DND-41 (cell line): ENCODE data around the gene LILRB5.

ENCODE experiments used
- ATAC-seq: fragments of 200-7000 bp; cut with Tn5 transposase; 3 replicates; pipeline ENCODE4 v1.9.1; 2021; ENCODE audit warnings: low read depth; ENCODE audit not compliant: insufficient read depth
- DNase-seq: peaks from one replicate; pipeline ENCODE4 v3.0.0-alpha.2; 2020
- H2AFZ ChIP-seq: 2 replicates; pipeline ENCODE4 v1.6.0; 2012; ENCODE audit warnings: low read depth, low read length
- H3K27ac ChIP-seq: 2 replicates; pipeline ENCODE4 v1.5.1; 2012; ENCODE audit warnings: low read length, inconsistent platforms
- H3K27me3 ChIP-seq: fragments of 200-600 bp; sonication (generic); 2 replicates; pipeline ENCODE4 v1.6.0; 2012; ENCODE audit warnings: low read length, mild to moderate bottlenecking, inconsistent platforms; ENCODE audit not compliant: insufficient read depth, poor library complexity
- H3K36me3 ChIP-seq: 2 replicates; pipeline ENCODE4 v1.5.1; 2012; ENCODE audit warnings: low read length, inconsistent platforms; ENCODE audit not compliant: insufficient read depth
- H3K4me1 ChIP-seq: 2 replicates; pipeline ENCODE4 v1.5.1; 2012; ENCODE audit warnings: mild to moderate bottlenecking, low read length; ENCODE audit not compliant: insufficient read depth
- H3K4me2 ChIP-seq: 2 replicates; pipeline ENCODE4 v1.6.0; 2012; ENCODE audit warnings: mild to moderate bottlenecking, moderate library complexity, low read length, inconsistent platforms; ENCODE audit not compliant: insufficient read depth
- H3K4me3 ChIP-seq, 2 experiments: fragments of 200-600 bp in 1 of 2; shearing (Covaris generic) in 1 of 2; 2 replicates each; pipeline ENCODE4 v1.5.1; 2012 to 2016; ENCODE audit warnings: inconsistent platforms in 2 of 2, low read length in 2 of 2, mild to moderate bottlenecking in 2 of 2, low read depth in 1 of 2, moderate library complexity in 1 of 2
- H3K79me2 ChIP-seq: 2 replicates; pipeline ENCODE4 v1.6.0; 2012; ENCODE audit warnings: low read length, inconsistent platforms; ENCODE audit not compliant: insufficient read depth
- H3K9ac ChIP-seq: 2 replicates; pipeline ENCODE4 v1.6.0; 2012; ENCODE audit warnings: low read depth, mild to moderate bottlenecking, inconsistent platforms, low read length, moderate library complexity
- H3K9me3 ChIP-seq: 2 replicates; pipeline ENCODE4 v1.5.1; 2012; ENCODE audit warnings: low read length, moderate library complexity, mild to moderate bottlenecking, inconsistent platforms; ENCODE audit not compliant: insufficient read depth, severe bottlenecking
- H4K20me1 ChIP-seq: 2 replicates; pipeline ENCODE4 v1.6.0; 2012; ENCODE audit warnings: low read length; ENCODE audit not compliant: insufficient read depth
- CTCF ChIP-seq: IDR thresholded peaks from 2 replicates; pipeline ENCODE4 v1.5.1; 2012; ENCODE audit warnings: borderline replicate concordance, low read length, moderate library complexity, mild to moderate bottlenecking; ENCODE audit not compliant: poor library complexity, severe bottlenecking; ENCODE audit errors: extremely low read depth
- EZH2 ChIP-seq: IDR thresholded peaks from 3 replicates; pipeline ENCODE4 v1.6.1; 2012; ENCODE audit warnings: borderline replicate concordance, low read depth, mild to moderate bottlenecking, moderate library complexity, low read length, inconsistent platforms; ENCODE audit not compliant: severe bottlenecking

LILRB5 gene

GRCh38 chr19:54268936-54269335 lies 11.9 kb upstream of the LILRB5 start:
- Histone ChIP-seq H3K4me2 (no peak overlapping the region), H3K9me3 (no peaks in the 10 kb centered on the region), H3K27me3 (peaks cover 10% of the 10 kb centered on the region), H3K27ac (no peak overlapping the region), H3K9ac (no peak overlapping the region), H3K79me2 (no peaks in the 10 kb centered on the region), H3K4me1 (no peaks in the 10 kb centered on the region), H2AFZ (no peak overlapping the region), H4K20me1 (no peaks in the 10 kb centered on the region), H3K36me3 (no peaks in the 10 kb centered on the region), H3K4me3 (no peak overlapping the region)
- DNase-seq (no peak), ATAC-seq (no peak)
- TF ChIP-seq EZH2, result no peak
- TF ChIP-seq CTCF, result no peak

DNA sequence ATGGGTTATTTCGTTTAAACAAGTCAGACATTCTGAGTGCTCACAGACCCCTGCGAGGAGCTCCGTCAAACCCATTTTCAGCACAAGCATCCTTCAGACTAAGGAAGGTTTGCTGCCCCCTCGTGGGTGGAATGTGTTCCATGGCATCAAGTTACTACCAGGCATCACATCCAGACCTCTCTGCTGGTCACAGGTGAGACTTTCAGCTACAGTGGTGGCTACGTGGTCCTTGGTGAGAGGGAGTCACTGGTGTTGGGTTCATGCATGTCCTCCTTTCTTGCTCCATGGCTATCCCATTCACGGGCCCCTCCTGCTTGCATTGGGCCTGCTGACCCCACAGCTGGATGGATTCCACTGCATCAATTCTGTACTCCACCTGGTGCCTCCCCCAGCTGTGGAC lies 9.1 kb upstream of the LILRB5 start:
- Histone ChIP-seq H2AFZ (no peak overlapping the region), H3K4me2 (no peak overlapping the region), H3K9me3 (no peaks in the 10 kb centered on the region), H3K4me1 (no peaks in the 10 kb centered on the region), H3K9ac (no peak overlapping the region), H3K27ac (no peak overlapping the region), H4K20me1 (no peaks in the 10 kb centered on the region), H3K36me3 (no peaks in the 10 kb centered on the region), H3K79me2 (no peaks in the 10 kb centered on the region), H3K4me3 (no peak overlapping the region), H3K27me3 (peaks cover 10% of the 10 kb centered on the region)
- DNase-seq, result peak; percentile 63
- ATAC-seq, result peak; percentile 52; the same call in 2 of the 3 replicates
- TF ChIP-seq CTCF (peak; percentile 83), EZH2 (no peak)

DNA sequence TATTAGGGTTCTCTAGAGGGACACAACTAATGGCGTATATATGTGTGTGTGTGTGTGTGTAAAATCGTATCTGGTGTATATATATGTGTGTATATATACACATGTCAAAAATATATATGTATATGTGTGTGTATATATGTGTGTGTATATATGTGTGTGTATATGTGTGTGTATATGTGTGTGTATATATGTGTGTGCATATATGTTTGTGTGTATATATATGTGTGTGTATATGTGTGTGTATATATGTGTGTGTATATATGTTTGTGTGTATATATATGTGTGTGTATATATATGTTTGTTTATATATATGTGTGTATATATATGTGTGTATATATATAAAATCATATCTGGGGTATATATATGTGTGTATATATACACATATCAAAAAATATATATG lies 5.4 kb upstream of the LILRB5 start:
- Histone ChIP-seq H3K4me3 (no peak overlapping the region), H3K27ac (no peak overlapping the region), H3K4me2 (no peak overlapping the region), H3K27me3 (no peaks in the 10 kb centered on the region), H3K79me2 (no peaks in the 10 kb centered on the region), H3K4me1 (no peaks in the 10 kb centered on the region), H3K36me3 (no peaks in the 10 kb centered on the region), H3K9ac (no peak overlapping the region), H3K9me3 (no peaks in the 10 kb centered on the region), H4K20me1 (no peaks in the 10 kb centered on the region), H2AFZ (no peak overlapping the region)
- DNase-seq (no peak), ATAC-seq (no peak)
- TF ChIP-seq EZH2, result no peak
- no peak for TF ChIP-seq CTCF

DNA sequence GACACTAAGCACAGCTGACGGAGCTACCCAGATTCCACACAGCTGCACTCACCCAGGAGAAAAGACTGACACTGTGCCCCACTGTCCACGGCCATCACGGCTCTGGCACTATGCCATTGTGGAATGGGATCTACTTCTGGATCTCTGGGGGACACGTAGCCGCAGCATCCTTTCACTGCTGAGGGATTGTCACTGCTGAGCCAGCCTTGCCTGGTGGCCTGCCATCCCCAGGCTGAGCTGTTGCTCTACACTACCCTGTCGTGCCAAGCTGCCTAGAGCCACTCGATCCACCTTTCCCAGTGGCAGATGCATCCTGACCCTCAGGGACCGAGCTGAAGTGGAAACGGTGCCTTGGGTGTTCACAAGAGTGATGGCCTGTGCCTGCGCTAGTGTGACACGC lies 5.0 kb upstream of the LILRB5 start:
- no peak for DNase-seq
- ATAC-seq, result no peak
- no peaks in the 10 kb centered on the region for H3K79me2 ChIP-seq
- no peaks in the 10 kb centered on the region for H3K9me3 ChIP-seq
- H3K27ac ChIP-seq, result no peak overlapping the region
- no peak overlapping the region for H3K4me3 ChIP-seq
- TF ChIP-seq EZH2 (no peak), CTCF (no peak)
- H3K36me3 ChIP-seq, result no peaks in the 10 kb centered on the region
- H4K20me1 ChIP-seq, result no peaks in the 10 kb centered on the region
- H3K9ac ChIP-seq, result no peak overlapping the region
- H3K27me3 ChIP-seq, result no peaks in the 10 kb centered on the region
- no peak overlapping the region for H2AFZ ChIP-seq
- no peak overlapping the region for H3K4me2 ChIP-seq
- H3K4me1 ChIP-seq, result no peaks in the 10 kb centered on the region
